Measurements from ENCODE around the gene LCP1. TPM values are rescaled to one million over a fixed set of nuclear protein-coding genes. Genes with fewer than 3 reads are reported as not detected.

Gene LCP1
- polyA plus RNA-seq, 4 donors: 8.0 to 18.3 (median 11.1) TPM

GRCh38 chr13:46160471-46161066, 21.4 kb downstream of the LCP1 start:
- DNase-seq (ENCODE audit: low read depth in 4 of 4, low spot score in 3 of 4): peak in 2 of 4 donors; percentile 53

DNA sequence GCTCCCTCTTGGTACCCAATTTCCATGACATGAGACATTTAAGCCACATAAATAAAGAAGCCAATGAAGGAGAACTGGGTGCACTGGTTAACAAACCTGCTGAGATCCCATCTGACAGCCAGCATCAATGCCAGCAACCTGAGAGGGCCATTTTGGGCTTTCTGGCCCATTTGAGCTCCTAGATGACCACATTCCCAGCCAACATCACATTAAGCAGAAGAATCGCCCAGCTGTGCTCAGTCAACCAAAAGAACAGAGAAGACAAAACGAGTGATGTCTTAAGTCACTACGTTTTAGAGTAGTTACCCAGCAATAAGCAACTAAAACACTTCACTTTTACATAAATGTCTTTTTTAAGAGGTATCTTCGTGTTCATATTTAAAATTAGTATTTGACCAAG, 21.9 kb downstream of the LCP1 start:
- no peak for DNase-seq (ENCODE audit: low read depth in 4 of 4, low spot score in 3 of 4)

DNA sequence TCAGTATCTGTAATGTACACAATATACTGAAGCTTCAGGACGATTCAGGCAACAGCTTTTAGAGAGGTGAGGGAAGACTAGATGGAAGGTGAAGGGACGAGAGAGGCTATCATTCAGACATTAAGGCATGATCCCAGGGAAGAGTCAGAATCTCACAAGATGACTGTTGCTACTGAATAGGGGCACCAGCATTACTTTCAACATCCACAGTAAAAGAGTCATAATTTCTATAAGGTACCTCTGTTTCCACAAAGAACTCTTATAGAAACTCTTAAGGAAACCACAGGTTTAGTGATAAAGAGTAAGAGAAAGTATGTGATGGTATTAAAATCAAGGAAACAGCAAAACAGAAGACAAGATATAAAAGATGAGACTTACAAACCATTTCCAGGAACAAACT, 23.0 kb downstream of the LCP1 start:
- DNase-seq (ENCODE audit: low read depth in 4 of 4, low spot score in 3 of 4): no peak

DNA sequence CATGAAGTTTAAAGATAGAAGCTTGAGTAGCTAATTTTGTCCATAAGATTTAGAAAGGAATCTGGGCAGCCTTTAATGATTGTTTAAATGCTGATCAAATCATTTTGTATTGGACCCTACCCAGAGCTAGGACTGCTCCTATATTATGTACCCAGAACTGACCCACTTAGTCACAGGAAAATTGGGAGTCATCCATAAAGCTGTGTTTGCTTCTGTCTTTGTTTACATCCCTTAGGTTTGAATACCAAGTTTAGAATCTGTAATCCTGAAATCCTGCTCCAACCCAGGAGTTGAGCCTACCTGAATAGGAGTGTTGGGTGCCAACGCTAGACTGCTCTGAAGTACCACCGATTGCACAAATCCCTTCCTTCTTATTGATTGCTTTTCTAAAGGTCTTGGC, 23.8 kb downstream of the LCP1 start:
- no peak for DNase-seq (ENCODE audit: low read depth in 4 of 4, low spot score in 3 of 4)

DNA sequence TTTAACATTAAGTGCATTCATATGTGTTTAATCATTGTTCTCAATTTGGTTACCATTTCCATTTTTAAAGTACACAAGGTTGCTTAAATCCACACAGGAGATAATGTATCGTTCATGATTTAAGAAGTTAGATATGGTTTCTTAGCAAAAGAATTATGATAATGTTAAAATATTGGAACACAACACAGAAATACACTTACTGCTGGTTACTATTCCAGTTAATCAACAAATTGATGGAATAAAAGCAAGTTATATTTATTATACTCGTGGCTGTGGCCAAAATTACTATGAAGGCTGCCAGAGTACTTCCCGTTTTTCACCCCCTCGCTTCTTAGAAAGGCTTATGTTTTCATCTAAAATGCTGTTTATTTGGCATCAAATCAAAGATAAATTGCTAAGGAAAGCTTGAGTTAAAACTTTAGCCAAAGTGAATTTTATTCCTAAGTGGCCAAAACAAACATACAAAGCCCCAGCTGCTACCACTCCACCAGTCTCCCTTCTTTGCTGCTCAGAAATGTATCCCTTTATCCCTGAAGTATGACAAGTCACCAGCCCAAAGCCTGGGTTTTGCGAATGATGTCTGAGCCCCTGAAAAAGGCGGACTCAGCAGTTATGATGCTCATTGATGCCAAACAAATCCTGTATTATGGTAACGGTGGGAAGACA, 27.7 kb downstream of the LCP1 start:
- DNase-seq (ENCODE audit: low read depth in 4 of 4, low spot score in 3 of 4): peak in 1 of 4 donors; percentile 47

GRCh38 chr13:46152627-46153328, 29.2 kb downstream of the LCP1 start:
- DNase-seq (ENCODE audit: low read depth in 4 of 4, low spot score in 3 of 4): no peak

- DNase-seq (ENCODE audit: low read depth in 4 of 4, low spot score in 3 of 4): no peak
These were observed 31.8 kb downstream of the LCP1 start for GRCh38 chr13:46150134-46150693.

- DNase-seq (ENCODE audit: low read depth in 4 of 4, low spot score in 3 of 4): no peak
These were observed 32.5 kb downstream of the LCP1 start for GRCh38 chr13:46149272-46150133.

GRCh38 chr13:46146898-46147297, 35.1 kb downstream of the LCP1 start:
- no peak for DNase-seq (ENCODE audit: low read depth in 4 of 4, low spot score in 3 of 4)

GRCh38 chr13:46145950-46146349, 36.0 kb downstream of the LCP1 start:
- no peak for DNase-seq (ENCODE audit: low read depth in 4 of 4, low spot score in 3 of 4)

DNA sequence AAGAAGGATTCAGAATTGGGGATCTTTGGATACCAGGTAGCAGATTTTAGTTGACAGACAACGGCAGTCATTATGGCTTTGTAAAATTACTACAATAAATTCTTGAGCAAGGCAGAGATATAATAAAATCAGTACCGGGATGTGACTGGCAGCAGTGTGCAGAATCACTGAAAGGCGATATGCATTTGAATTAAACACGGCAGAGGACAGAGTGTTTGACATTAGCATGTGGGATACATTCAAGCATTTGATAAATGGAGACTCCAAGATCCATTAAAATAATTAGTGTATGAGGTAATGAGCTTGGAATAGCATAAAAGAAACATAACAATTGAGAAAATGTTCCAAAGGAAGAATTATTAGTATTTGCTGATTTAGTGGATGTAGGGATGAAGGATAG, 36.8 kb downstream of the LCP1 start:
- no peak for DNase-seq (ENCODE audit: low read depth in 4 of 4, low spot score in 3 of 4)

DNA sequence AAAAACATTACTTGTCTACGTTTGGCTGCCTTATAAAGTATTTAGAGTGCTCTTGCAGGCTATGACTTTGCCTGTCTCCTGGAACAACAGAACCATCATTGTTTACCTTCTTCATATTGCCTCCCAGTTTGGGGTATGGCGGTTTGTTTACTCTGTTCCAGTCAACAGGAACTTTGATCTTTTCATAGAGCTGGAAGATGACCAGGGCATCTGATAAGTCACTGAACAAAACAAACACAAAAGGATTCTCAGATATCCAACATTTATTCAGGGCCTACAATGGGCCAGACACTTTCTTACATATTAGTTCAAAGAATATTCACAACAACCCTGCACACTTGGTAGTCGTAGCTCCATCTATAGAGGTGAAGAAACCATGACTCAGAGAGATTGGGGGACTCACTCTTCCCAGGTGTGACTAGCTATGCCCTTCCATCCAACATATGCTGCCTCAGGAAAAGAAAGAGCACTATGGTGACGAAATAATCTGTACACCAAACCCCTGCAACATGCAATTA, 38.7 kb downstream of the LCP1 start:
- no peak for DNase-seq (ENCODE audit: low read depth in 4 of 4, low spot score in 3 of 4)

DNA sequence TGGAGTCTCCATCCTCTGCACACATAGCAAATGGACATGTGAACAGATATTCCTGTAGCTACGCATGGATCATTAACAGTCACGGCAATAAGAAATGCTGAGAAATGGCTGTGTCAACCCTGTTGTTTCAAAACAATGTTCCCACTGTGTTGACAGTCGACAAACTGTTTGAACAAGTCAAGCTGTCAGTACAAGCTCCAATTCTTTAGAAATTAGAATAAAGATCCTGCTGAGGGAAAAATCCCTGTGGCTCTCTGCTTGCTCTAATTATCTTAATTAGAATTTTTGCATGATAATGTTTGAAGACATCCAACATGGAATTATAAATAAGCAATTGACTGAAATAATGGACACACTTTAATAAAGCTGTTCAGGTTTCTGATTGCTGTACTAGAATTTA, 39.2 kb downstream of the LCP1 start:
- no peak for DNase-seq (ENCODE audit: low read depth in 4 of 4, low spot score in 3 of 4)

DNA sequence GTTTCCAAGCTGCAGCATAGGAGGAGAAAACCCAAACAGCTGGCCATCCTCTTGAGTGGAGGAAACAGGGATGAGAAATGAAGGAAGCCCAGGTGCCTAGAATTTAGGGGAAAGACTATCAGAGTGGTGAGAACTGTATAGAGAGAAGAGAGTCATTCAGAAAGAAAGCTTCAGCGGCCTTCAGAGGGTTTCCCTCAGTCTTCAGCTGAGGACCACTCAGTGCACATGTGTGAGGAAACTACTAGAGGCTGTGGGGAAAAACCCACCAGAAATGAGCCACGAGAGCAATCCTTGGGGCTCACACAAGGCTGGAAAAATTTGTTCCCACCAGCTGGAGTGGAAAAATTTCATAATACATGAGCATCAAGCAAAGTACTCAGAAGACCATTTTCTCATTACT, 41.9 kb downstream of the LCP1 start:
- no peak for DNase-seq (ENCODE audit: low read depth in 4 of 4, low spot score in 3 of 4)

DNA sequence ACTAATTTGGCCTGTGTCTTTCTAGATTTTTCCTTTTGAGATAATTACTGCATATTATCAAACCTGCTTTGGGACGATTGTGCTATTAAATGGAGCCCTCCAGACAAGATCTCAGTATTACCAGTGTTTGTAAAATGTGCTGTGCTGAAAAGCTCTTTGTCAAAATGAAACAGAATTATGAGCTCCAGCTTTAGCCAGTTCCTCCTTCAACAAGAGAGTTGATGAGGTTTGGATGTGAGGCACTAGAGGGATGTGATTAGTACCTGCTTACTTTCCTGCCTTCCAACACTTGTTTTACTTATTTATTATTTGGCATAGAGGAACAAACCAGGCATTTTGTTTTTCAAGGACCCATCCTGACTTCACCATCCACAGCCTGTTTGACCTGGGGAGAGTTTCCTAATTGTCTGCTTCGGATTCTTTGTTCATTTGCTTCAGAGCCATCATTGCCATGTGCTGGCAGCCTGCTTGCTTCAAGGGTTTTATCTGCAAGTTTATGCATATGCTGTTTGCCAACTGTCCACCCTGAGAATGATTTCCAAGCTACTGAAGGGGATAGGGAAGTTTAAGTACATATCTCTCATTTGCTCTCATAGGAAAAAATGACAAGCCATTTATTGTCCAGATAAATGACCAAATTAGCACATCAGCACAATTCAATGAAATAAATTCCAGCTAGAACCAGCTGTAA, 44.2 kb downstream of the LCP1 start:
- DNase-seq (ENCODE audit: low read depth in 4 of 4, low spot score in 3 of 4): no peak

DNA sequence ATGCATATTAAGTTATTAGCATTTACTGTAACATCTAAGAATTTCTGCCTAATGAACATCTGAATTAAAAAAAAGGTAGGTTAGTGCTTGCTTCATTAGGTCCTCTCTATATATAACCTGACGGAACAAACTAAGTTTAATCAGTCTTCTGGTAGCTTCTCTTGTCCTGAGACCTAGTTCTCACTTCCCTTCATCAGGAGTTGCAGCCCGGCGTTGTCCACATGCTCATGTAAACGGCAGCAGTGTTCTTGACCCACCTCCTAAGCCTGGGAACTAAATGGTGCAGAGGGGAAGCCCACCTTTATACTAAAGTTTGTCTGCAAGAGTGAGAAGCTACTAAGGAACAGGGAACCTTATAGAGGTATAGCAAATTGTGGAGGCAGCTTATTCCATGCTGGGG, 45.3 kb downstream of the LCP1 start:
- DNase-seq (ENCODE audit: low read depth in 4 of 4, low spot score in 3 of 4): no peak

DNA sequence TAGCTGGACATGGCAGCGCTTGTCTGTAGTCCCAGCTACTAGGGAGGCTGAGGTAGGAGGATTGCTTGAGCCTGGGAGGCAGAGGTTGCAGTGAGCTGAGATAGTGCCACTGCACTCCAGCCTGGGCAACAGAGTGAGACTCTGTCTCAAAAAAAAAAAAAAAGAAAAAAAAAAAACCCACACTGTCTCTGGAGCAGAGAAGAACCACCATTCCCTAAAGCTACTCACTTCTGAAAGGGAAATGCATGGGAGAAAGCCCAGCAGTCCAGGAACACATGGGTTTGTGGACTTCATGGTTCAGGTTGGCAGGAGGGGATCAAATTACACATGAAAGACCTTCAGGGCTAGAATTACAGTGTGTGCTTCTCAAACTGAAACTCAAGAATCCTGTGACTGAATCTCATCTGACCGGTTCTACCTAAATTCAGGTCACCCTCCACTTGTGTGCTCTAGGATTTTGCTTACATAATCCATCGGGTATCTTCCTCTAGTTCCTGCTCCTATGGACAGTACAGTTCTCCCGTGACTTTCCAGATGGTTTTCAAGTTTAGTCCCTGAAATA, 46.9 kb downstream of the LCP1 start:
- peak in 3 of 4 donors; percentile 55 to 87 (median 73) for DNase-seq (ENCODE audit: low read depth in 4 of 4, low spot score in 3 of 4)

DNA sequence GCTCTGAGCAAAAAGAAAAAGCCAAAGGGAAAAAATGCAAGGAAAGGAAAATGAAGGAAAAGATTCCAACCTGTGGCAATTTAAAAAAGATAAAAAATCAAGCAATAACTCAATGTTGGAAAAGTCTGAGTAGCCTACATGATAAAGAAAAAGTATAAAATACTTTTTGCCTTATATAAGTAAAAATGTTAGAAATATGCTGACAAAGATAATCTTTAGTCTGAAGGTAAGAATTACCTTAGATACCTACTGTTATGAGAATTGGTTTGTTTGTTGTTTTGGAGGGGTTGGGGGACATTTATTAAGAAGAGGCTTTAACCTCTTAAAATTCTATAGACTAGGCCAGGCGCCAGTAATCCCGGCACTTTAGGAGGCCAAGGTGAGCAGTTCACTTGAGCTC, 47.5 kb downstream of the LCP1 start:
- DNase-seq (ENCODE audit: low read depth in 4 of 4, low spot score in 3 of 4): no peak

DNA sequence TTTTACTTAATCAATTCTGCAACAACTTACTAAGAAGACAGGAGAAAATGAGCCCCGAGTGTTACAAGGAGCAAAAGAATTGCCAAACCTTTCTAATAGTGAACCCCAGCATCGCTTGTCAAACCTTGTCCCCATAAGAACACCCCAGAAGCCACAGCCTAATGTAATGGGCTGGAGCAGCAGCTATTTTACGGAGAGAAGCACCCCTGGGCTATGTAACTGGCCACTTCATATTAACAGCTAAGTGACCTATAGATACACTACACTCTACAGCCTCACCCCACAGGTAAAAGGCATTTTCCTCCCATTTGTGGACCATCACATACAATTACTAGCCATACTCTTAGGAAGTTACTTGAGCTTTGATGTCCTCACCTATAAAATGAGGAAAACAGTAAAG, 49.9 kb downstream of the LCP1 start:
- DNase-seq (ENCODE audit: low read depth in 4 of 4, low spot score in 3 of 4): no peak

DNA sequence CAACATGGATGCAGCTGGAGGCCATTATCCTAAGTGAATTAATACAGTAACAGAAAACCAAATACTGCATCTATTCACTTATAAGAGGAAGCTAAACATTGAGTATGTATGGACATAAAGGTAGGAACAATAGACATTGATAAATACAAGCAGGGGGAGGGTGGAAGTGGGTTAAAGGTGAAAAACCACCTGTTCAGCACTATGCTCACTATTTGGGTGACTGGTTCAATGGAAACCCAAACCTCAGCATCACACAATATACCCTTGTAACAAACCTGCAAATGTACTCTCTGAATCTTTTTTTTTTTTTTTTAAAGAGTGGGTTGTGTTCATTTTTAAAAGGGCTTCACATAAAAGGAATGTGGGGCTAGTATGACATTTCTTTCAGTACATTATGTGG, 50.3 kb downstream of the LCP1 start:
- DNase-seq (ENCODE audit: low read depth in 4 of 4, low spot score in 3 of 4): no peak

Measured in left renal pelvis (tissue), 4 donors.